H1 (cell line): ENCODE results near the gene RHOV. TPM values are rescaled to one million over a fixed set of nuclear protein-coding genes. Genes with fewer than 3 reads are reported as not detected.

Experiments used
- ASH2L ChIP-seq: fragments of 200-600, 300-600 bp; sonication (generic); IDR thresholded peaks from one replicate; pipeline ENCODE4 v1.7.1; 2017; ENCODE audit warnings: low read length
- EP300 ChIP-seq, 2 experiments: IDR thresholded peaks; 1 replicate in 1 of 2; 2 replicates in 1 of 2; pipeline ENCODE4 v1.6.1; 2011 to 2012; ENCODE audit warnings: low read depth in 2 of 2, low read length in 2 of 2, mild to moderate bottlenecking in 2 of 2, borderline replicate concordance in 1 of 2, inconsistent platforms in 1 of 2, moderate library complexity in 1 of 2
- PHF8 ChIP-seq: fragments of 200-600 bp; sonication (generic); conservative IDR thresholded peaks from 2 replicates; pipeline ENCODE4 v1.7.1; 2012; ENCODE audit warnings: low read depth, mild to moderate bottlenecking, inconsistent platforms, low read length, moderate library complexity
- TCF12 ChIP-seq: IDR thresholded peaks from 2 replicates; pipeline ENCODE4 v1.6.1; 2011; ENCODE audit warnings: low read depth, mild to moderate bottlenecking, low read length
- polyA plus RNA-seq, 7 experiments: library from polyadenylated mRNA; depleted of rRNA in 3 of 7; stranded (reverse) in 5 of 7; unstranded in 2 of 7; fragments of >200 nt in 5 of 7; fragments of 200-250 nt in 2 of 7; gene quantifications; 1 replicate in 5 of 7; 2 replicates in 1 of 7; 4 replicates in 1 of 7; pipeline versions ENCODE4 v1.2.1 to v1.2.3, GENCODE V29; 2011 to 2013; ENCODE audit warnings: missing spikeins in 2 of 7, mixed read lengths in 2 of 7
- total RNA-seq: library from RNA; stranded (reverse); fragmentation: NEBNext Ultra II Directional; extraction: Animal tissue kit (Norgen Biotek cat#: 25700); gene quantifications from 2 replicates; pipeline ENCODE4 v1.2.1, GENCODE V29; 2021

RHOV gene
- total and polyA plus RNA-seq, 2 of the 8 experiments (the other 6 are each of a cell fraction or from before 2014, with no cell fraction given), result 1.5 to 2.7 TPM

DNA sequence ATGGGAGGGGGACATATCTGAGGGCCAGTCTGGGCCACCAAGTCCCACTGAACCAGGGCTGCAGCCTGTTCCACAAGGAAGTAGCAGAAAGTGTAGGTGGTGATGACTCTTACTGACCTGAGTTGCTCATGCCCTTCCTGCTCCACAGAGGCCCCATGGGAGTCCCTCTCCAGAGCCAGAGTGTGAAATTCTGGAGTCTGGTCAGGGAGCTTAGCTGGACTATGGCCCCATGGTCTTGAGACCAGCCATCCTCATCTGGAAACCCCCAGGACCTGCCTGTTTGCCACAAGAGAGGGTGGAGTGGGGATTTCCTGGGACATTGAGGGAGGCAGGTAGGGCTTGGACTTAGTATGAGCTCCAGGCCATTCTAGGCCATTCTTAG, 27.2 kb downstream of the RHOV start (continued):
- TF ChIP-seq TCF12 (no peak), EP300 (IDR thresholded peaks at IDR 0.05; ENCODE audit: borderline replicate concordance in 1 of 2, low read depth in 2 of 2, low read length in 2 of 2) (no peak), ASH2L (no peak), PHF8 (no peak)
